Panc1 (cell line): ENCODE measurements around the gene TMOD4. TPM values are rescaled to one million over a fixed set of nuclear protein-coding genes. Genes with fewer than 3 reads are reported as not detected.
A peak's percentile ranks its signal among the peaks of the same experiment; 100 is the strongest.

Experiments
- ATAC-seq: fragments of 200-7000 bp; cut with Tn5 transposase; 2 replicates; pipeline ENCODE4 v1.9.1; 2020; ENCODE audit warnings: mild to moderate bottlenecking, moderate library complexity
- BruUV-seq: library from RNA; stranded (reverse); fragments of 400-500 nt; replicated peaks from 2 replicates; lab custom pipeline; 2021; lab: Mats Ljungman, UMichigan
- CTCF ChIA-PET: fragments of 300-600 bp; sonication (Branson Sonifier 250); formaldehyde crosslinking; loops from one replicate; lab custom pipeline; 2022; ENCODE audit warnings: antibody characterized with exemption; lab: Charles Lee
- POLR2A ChIA-PET: fragments of 300-600 bp; sonication (Branson Sonifier 250); formaldehyde crosslinking; loops from one replicate; lab custom pipeline; 2022; ENCODE audit warnings: antibody characterized with exemption; lab: Charles Lee
- DNase-seq: peaks from one replicate; pipeline ENCODE4 v3.0.0-alpha.2; 2010; ENCODE audit warnings: low read depth, low spot score
- H3K27ac ChIP-seq: 2 replicates; pipeline ENCODE4 v1.5.1; 2011; ENCODE audit warnings: mild to moderate bottlenecking, low read length, inconsistent platforms
- H3K27me3 ChIP-seq: fragments of 200-500 bp; sonication (Bioruptor generic); 2 replicates; pipeline ENCODE4 v1.6.0; 2014; ENCODE audit warnings: low read length, inconsistent platforms; ENCODE audit not compliant: control insufficient read depth, insufficient read depth
- H3K36me3 ChIP-seq: fragments of 200-500 bp; sonication (Bioruptor generic); 2 replicates; pipeline ENCODE4 v1.5.1; 2014; ENCODE audit warnings: inconsistent platforms, mild to moderate bottlenecking, low read length, moderate library complexity; ENCODE audit not compliant: control insufficient read depth, insufficient read depth
- H3K4me1 ChIP-seq: 2 replicates; pipeline ENCODE4 v1.5.1; 2011; ENCODE audit warnings: inconsistent platforms, mild to moderate bottlenecking, low read length, moderate library complexity; ENCODE audit not compliant: control insufficient read depth, insufficient read depth
- H3K4me3 ChIP-seq, 2 experiments: 2 replicates each; pipeline ENCODE4 v1.5.1; 2011 to 2012; ENCODE audit warnings: low read depth in 2 of 2, low read length in 2 of 2, mild to moderate bottlenecking in 2 of 2, inconsistent platforms in 1 of 2, moderate library complexity in 1 of 2
- H3K9me3 ChIP-seq: fragments of 200-500 bp; sonication (Bioruptor generic); 2 replicates; pipeline ENCODE4 v1.5.1; 2014; ENCODE audit warnings: low read depth, mild to moderate bottlenecking, inconsistent platforms, low read length, moderate library complexity; ENCODE audit not compliant: control insufficient read depth, insufficient read depth
- POLR2AphosphoS5 ChIP-seq: IDR thresholded peaks from 2 replicates; pipeline ENCODE4 v1.6.1; 2012; ENCODE audit warnings: mild to moderate bottlenecking, low read depth, low read length, moderate library complexity
- SIN3A ChIP-seq: IDR thresholded peaks from 2 replicates; pipeline ENCODE4 v1.6.1; 2012; ENCODE audit warnings: low read depth, mild to moderate bottlenecking, low read length, moderate library complexity, borderline replicate concordance; ENCODE audit not compliant: insufficient read depth
- TCF7L2 ChIP-seq: IDR thresholded peaks from 2 replicates; pipeline ENCODE4 v1.6.1; 2011; ENCODE audit warnings: mild to moderate bottlenecking, low read depth, low read length, inconsistent platforms
- in situ Hi-C: cut with HindIII; loops from 2 replicates; pipeline ENCODE4 v1.10.0; 2016; ENCODE audit warnings: low sequenced_read_pairs, low pct_unique_long_range_greater_than_20kb
- intact Hi-C: fragments of 100-400 bp; cut with micrococcal nuclease; formaldehyde crosslinking; loops from one replicate; pipeline ENCODE4 v1.10.0; 2022; ENCODE audit not compliant: unreplicated experiment
- total RNA-seq: library from RNA; stranded (reverse); gene quantifications from one replicate; pipeline ENCODE4 v1.2.1, GENCODE V29; 2021; ENCODE audit not compliant: unreplicated experiment
- TF ChIP-seq, protein P1 (sequence below): fragments of 450-650 bp; IDR thresholded peaks from 2 replicates; pipeline ENCODE4 v1.5.1; 2017; ENCODE audit warnings: mild to moderate bottlenecking
- TF ChIP-seq, protein P2 (sequence below), 2 experiments: IDR thresholded peaks; 2 replicates each; pipeline ENCODE4 v1.6.1; 2011 to 2012; ENCODE audit warnings: low read depth in 2 of 2, control low read depth in 1 of 2, low read length in 1 of 2, mild to moderate bottlenecking in 1 of 2, moderate library complexity in 1 of 2; ENCODE audit not compliant: insufficient read depth in 1 of 2

The TMOD4 gene
- total RNA-seq, 1 experiment from 2014 or later, result 0.80 TPM

DNA sequence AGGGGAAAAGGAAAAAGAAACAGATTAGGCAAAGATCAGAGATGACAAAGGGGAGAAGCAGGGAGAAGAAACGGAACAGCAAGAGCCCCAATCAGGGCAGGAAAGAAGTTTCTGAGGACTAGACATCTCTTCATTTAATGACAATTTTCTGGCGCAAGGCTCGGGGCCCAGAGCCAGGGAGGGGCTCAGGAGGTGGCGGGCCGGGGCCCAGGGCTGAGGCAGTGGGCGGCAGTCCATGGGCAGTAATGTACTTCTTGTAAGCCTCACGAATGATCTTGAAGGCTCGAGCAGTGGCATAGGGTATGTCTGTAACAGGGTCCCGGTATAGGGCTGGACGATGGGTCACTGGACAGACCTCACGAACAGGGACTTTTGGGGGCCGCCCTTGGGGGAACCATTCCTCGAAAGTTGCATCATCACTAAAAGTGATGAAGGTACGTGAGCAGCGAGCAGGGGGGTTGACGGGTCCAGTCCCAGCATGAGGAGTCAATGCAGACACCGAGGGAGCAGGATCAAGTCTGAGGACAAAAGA, 799 bp upstream of the TMOD4 start:
- POLR2A ChIA-PET, result no interaction called here
- DNase-seq (no peak), ATAC-seq (no peak)
- intact Hi-C loops (no loop called here), in situ Hi-C loops (no loop called here)
- no peaks in the 10 kb centered on the region for H3K4me1 ChIP-seq
- H3K27ac ChIP-seq, result no peak overlapping the region
- 0 out of 2 replicates have a peak, but pooled peaks cover 3% of the 10 kb centered on the region for H3K36me3 ChIP-seq
- H3K9me3 ChIP-seq, result no peaks in the 10 kb centered on the region
- no peak overlapping the region for H3K4me3 ChIP-seq
- CTCF ChIA-PET, result interaction anchor here (0.5 kb wide), 1 partner anchor 85 kb away, joined by 5 read pairs; no protein-coding TSS in a partner anchor
- no TSS peak for BruUV-seq
- TF ChIP-seq TCF7L2 (no peak), SIN3A (no peak), POLR2AphosphoS5 (no peak)
- TF ChIP-seq, protein P1, sequence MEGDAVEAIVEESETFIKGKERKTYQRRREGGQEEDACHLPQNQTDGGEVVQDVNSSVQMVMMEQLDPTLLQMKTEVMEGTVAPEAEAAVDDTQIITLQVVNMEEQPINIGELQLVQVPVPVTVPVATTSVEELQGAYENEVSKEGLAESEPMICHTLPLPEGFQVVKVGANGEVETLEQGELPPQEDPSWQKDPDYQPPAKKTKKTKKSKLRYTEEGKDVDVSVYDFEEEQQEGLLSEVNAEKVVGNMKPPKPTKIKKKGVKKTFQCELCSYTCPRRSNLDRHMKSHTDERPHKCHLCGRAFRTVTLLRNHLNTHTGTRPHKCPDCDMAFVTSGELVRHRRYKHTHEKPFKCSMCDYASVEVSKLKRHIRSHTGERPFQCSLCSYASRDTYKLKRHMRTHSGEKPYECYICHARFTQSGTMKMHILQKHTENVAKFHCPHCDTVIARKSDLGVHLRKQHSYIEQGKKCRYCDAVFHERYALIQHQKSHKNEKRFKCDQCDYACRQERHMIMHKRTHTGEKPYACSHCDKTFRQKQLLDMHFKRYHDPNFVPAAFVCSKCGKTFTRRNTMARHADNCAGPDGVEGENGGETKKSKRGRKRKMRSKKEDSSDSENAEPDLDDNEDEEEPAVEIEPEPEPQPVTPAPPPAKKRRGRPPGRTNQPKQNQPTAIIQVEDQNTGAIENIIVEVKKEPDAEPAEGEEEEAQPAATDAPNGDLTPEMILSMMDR, result no peak
- TF ChIP-seq, protein P2, sequence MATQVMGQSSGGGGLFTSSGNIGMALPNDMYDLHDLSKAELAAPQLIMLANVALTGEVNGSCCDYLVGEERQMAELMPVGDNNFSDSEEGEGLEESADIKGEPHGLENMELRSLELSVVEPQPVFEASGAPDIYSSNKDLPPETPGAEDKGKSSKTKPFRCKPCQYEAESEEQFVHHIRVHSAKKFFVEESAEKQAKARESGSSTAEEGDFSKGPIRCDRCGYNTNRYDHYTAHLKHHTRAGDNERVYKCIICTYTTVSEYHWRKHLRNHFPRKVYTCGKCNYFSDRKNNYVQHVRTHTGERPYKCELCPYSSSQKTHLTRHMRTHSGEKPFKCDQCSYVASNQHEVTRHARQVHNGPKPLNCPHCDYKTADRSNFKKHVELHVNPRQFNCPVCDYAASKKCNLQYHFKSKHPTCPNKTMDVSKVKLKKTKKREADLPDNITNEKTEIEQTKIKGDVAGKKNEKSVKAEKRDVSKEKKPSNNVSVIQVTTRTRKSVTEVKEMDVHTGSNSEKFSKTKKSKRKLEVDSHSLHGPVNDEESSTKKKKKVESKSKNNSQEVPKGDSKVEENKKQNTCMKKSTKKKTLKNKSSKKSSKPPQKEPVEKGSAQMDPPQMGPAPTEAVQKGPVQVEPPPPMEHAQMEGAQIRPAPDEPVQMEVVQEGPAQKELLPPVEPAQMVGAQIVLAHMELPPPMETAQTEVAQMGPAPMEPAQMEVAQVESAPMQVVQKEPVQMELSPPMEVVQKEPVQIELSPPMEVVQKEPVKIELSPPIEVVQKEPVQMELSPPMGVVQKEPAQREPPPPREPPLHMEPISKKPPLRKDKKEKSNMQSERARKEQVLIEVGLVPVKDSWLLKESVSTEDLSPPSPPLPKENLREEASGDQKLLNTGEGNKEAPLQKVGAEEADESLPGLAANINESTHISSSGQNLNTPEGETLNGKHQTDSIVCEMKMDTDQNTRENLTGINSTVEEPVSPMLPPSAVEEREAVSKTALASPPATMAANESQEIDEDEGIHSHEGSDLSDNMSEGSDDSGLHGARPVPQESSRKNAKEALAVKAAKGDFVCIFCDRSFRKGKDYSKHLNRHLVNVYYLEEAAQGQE (IDR thresholded peaks at IDR 0.05; ENCODE audit: insufficient read depth in 1 of 2, low read depth in 2 of 2, low read length in 1 of 2), result no peak
- H3K27me3 ChIP-seq, result no peaks in the 10 kb centered on the region

DNA sequence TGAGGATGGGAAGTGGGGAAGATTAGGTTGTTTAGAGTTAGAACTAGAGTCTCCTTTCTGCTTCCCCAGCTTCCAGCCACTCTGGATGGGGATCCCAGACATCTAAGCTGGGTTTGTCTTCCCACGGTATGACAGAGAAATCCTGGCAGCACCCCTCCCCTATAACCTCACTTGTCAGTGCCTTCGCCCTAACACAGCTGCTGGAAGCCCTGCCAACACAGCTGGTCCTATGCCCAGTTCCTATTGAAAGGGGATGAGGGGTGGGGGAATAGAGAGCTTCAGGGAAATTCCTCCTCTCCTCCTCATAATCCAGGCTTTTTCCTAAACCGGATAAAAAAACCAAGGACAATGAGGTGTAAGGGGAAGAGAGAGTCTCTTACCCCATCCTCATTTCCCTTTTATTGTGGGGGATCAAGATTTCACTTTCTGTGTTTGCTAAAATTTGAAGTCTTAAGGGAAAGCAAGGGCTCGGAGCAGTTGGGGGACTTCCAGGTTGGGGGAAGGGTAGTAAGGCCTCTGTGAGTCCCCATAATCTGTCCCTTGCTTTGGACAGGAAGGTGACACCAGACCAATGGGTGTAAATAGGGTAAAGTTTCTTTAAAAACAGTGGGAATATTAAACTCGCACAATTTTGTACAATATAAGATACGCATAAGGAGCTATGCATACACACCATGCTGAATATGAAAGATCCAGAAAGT, 590 bp downstream of the TMOD4 start:
- ChIA-PET POLR2A (no interaction called here), CTCF (no interaction called here)
- no TSS peak for BruUV-seq
- H3K36me3 ChIP-seq, result 0 out of 2 replicates have a peak, but pooled peaks cover 3% of the 10 kb centered on the region
- no peaks in the 10 kb centered on the region for H3K9me3 ChIP-seq
- H3K4me1 ChIP-seq, result no peaks in the 10 kb centered on the region
- no peak for DNase-seq
- ATAC-seq, result no peak
- TF ChIP-seq POLR2AphosphoS5, result no peak
- in situ Hi-C loops (no loop called here), intact Hi-C loops (no loop called here)
- H3K27me3 ChIP-seq, result no peaks in the 10 kb centered on the region
- no peak overlapping the region for H3K4me3 ChIP-seq
- no peak overlapping the region for H3K27ac ChIP-seq

DNA sequence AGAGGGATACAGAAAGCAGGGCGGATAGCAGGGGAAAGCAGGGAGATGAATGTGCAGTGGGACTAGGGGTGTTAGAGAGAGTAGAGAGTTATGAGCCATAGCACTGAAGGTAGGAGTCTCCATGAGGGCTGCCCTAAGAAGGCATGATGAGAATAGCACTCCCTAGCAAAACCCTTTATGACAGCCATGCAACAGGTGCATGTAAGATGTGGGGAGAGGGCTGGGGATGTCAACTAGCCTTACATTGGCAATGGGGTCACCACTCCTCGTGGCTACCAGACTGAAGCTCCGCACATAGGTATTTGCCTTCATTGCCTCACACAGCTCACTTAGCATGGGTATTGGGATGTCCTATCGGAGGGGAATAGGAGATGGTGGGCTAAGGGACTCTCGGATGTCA, 4.6 kb downstream of the TMOD4 start:
- CTCF ChIA-PET, result interaction anchor here (0.7 kb wide), 1 partner anchor 46 kb away, joined by 3 read pairs; no protein-coding TSS in a partner anchor
- peaks cover 7% of the 10 kb centered on the region for H3K4me1 ChIP-seq
- H3K4me3 ChIP-seq, result no peak overlapping the region
- POLR2A ChIA-PET, result no interaction called here
- BruUV-seq, result no TSS peak
- no peak overlapping the region for H3K27ac ChIP-seq
- H3K36me3 ChIP-seq, result peaks cover 10% of the 10 kb centered on the region
- DNase-seq (no peak), ATAC-seq (no peak)
- in situ Hi-C loops (no loop called here), intact Hi-C loops (no loop called here)
- 0 out of 2 replicates have a peak, but pooled peaks have one; percentile 25 for TF ChIP-seq POLR2AphosphoS5
- TF ChIP-seq, protein P2 (IDR thresholded peaks at IDR 0.05; ENCODE audit: insufficient read depth in 1 of 2, low read depth in 2 of 2, low read length in 1 of 2), result no peak
- no peaks in the 10 kb centered on the region for H3K27me3 ChIP-seq
- no peaks in the 10 kb centered on the region for H3K9me3 ChIP-seq
